HG03097 (cell line): Measurements from ENCODE around the gene PRTFDC1.

Experiments used
- ATAC-seq: cut with Tn5 transposase; IDR thresholded peaks from one replicate; pipeline ENCODE4 v1.9.1; 2021; ENCODE audit not compliant: unreplicated experiment, low FRiP score

PRTFDC1 gene

DNA sequence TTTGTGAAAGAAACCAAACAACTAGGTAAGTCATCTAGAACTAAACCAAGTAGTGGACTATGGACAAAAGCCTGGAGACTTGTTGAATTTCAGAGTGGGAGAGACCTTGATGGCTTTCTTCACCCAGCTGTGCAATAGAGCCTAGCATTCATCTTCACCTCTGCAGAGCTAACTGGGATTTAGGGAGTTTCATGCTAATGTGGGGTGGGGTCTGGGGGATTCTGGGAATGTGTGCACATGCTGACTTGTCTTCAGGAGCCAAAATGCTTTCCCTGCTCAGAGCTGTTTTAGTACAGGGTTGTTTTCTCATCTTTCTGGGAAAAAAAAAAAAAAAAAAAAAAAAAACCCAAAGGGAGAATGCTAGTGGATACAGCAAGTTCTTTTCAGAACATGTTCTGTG lies 147.4 kb downstream of the PRTFDC1 start:
- no peak for ATAC-seq

DNA sequence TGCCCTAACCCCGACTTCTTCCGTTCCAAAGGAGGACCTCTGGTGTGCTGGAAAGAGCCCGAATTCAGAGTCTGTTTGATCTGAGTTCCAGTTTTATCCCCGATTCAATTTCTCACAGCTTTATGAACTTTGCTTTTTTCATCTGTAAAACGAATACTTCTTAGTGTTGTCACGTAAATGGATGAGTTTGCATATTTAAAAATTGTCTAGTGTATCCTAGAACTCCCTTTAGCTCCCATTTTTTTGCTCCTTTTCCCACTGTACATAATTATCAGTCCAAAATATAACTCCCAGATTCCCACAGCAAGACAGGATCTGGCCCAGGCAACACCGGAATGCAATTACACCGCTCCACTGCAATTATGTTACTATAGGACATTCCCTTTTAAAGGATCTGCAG lies 148.0 kb downstream of the PRTFDC1 start:
- no peak for ATAC-seq

- no peak for ATAC-seq
Observed at GRCh38 chr10:24802378-24802777, 150.0 kb downstream of the PRTFDC1 start.

DNA sequence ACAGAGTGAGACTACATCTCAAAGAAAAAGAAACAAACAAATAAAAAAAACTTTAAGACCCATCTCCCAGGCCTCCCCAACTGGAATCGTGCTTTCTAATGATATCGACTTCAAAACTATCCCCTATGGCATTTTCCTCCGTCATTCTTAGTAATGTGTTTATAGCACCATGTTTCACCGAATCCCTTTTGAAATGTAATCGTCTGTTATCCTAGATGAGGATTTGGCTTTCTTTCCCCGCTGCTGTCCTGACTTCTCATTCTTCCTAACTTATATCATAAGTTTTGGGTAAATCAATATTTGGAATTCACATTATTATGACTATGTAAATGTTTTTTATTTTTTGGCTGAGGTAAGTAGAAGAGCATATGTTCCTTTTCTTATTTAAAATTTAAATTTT lies 151.5 kb downstream of the PRTFDC1 start:
- ATAC-seq: no peak
